ENCODE results near the gene MEIS2. TPM values are rescaled to one million over a fixed set of nuclear protein-coding genes. Genes with fewer than 3 reads are reported as not detected.

The MEIS2 gene
- total RNA-seq, 2 experiments from 2014 or later: not detected

DNA sequence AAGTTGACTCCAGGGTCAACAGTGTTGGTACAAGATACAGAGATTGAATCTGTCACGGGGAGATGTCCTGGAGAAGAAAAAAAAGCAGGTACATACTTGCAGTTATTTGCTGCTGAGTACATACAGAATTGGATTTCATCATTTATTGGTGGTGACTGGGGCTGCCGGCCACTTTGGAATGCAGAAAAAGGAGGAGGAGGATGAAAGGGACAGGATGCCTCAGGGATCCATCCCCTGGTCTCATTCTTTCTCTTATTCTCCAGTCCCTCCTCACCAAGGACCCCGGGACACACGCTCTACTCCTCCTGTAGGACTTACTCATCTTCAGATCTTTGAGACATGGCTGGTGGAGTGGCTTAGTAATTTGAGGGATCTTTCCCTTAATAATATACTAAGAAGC lies 30.0 kb upstream of the MEIS2 start:
- DNase-seq: no peak
- H3K36me3 Mint-ChIP-seq: no peaks in the 10 kb centered on the region
- no peak overlapping the region for H3K4me3 Mint-ChIP-seq
- no peaks in the 10 kb centered on the region for H3K9me3 Mint-ChIP-seq
- no peaks in the 10 kb centered on the region for H3K4me1 Mint-ChIP-seq
- peaks cover 12% of the 10 kb centered on the region for H3K27me3 Mint-ChIP-seq
- no peak overlapping the region for H3K27ac Mint-ChIP-seq

DNA sequence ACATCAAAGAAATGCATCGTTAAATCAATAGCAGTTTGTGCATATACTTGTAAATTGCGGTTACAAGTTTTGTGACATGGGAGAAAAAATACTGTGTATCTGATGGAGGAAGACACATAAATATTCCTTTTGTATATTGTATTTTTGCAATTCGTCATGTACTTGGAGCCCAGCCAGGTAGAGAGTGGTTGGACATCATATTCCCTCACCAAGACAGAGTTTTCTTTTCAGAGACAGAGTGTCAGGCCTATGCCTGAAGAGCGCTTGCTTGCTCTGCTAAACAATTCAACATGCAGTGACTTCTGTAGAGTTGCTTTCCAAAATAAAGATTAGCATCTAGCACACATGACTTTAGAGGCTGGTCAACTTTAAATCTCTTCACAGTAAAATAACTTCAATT lies 24.8 kb upstream of the MEIS2 start:
- Mint-ChIP-seq H3K27me3 (peaks cover 16% of the 10 kb centered on the region), H3K4me1 (no peaks in the 10 kb centered on the region), H3K36me3 (no peaks in the 10 kb centered on the region), H3K27ac (no peak overlapping the region), H3K9me3 (no peaks in the 10 kb centered on the region), H3K4me3 (no peak overlapping the region)
- no peak for DNase-seq

DNA sequence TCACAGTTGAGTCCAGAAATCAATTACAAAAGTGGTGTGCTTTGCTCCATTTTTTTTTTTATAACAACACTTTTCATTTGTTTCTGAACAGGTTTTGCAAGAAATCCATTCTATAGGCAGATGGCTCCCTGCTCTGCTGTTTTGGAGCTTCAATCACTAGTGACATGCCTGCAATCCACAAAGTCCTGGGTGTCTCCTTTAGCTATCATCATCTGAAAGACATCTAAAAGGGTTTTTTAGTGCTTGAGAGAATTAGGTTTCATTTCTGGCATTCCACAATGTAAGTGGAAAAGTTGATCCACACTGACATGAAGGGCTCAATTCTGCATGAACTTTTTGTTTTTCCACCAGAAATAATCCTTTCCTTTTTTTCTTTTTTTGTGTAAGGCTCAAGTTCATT lies 24.0 kb upstream of the MEIS2 start:
- H3K4me3 Mint-ChIP-seq: no peak overlapping the region
- H3K27ac Mint-ChIP-seq: no peak overlapping the region
- H3K4me1 Mint-ChIP-seq: no peaks in the 10 kb centered on the region
- H3K36me3 Mint-ChIP-seq: no peaks in the 10 kb centered on the region
- H3K27me3 Mint-ChIP-seq: peaks cover 12% of the 10 kb centered on the region
- DNase-seq: no peak
- no peaks in the 10 kb centered on the region for H3K9me3 Mint-ChIP-seq

GRCh38 chr15:37122703-37123102 lies 22.4 kb upstream of the MEIS2 start:
- Mint-ChIP-seq H3K27me3 (peaks cover 17% of the 10 kb centered on the region), H3K4me1 (no peaks in the 10 kb centered on the region), H3K9me3 (no peaks in the 10 kb centered on the region), H3K36me3 (no peaks in the 10 kb centered on the region), H3K4me3 (no peak overlapping the region), H3K27ac (no peak overlapping the region)
- DNase-seq: no peak

GRCh38 chr15:37121492-37121891 lies 21.1 kb upstream of the MEIS2 start:
- Mint-ChIP-seq H3K27me3 (peaks cover 14% of the 10 kb centered on the region), H3K36me3 (no peaks in the 10 kb centered on the region), H3K9me3 (no peaks in the 10 kb centered on the region), H3K27ac (no peak overlapping the region), H3K4me3 (no peak overlapping the region), H3K4me1 (no peaks in the 10 kb centered on the region)
- no peak for DNase-seq

DNA sequence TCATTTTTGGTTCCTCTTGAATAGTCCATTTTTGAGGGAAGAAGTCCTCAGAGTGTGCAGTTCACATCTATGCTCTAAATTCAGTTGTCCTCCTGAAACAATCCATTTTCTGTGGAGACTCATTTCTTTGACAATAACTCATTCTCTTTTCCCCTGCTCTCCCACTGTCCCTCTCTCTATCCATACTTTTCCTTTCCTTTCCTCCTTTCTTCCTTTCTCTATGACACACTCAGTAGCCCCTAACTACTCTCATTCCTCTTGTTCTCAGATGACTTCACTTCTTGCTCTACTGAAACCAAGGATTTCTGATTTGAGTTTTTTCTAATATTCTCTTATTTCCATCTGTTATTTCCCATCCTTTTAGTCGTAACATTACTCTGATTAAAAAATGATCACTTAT lies 16.7 kb upstream of the MEIS2 start:
- Mint-ChIP-seq H3K9me3 (peaks cover 1% of the 10 kb centered on the region), H3K36me3 (no peaks in the 10 kb centered on the region), H3K4me3 (no peak overlapping the region), H3K27me3 (peaks cover 47% of the 10 kb centered on the region), H3K27ac (no peak overlapping the region), H3K4me1 (peaks cover 1% of the 10 kb centered on the region)
- DNase-seq: no peak

GRCh38 chr15:37115538-37115937 lies 15.2 kb upstream of the MEIS2 start:
- Mint-ChIP-seq H3K4me1 (peaks cover 14% of the 10 kb centered on the region), H3K27ac (no peak overlapping the region), H3K27me3 (peaks cover 56% of the 10 kb centered on the region), H3K4me3 (no peak overlapping the region), H3K9me3 (peaks cover 4% of the 10 kb centered on the region), H3K36me3 (peaks cover 3% of the 10 kb centered on the region)
- no peak for DNase-seq

DNA sequence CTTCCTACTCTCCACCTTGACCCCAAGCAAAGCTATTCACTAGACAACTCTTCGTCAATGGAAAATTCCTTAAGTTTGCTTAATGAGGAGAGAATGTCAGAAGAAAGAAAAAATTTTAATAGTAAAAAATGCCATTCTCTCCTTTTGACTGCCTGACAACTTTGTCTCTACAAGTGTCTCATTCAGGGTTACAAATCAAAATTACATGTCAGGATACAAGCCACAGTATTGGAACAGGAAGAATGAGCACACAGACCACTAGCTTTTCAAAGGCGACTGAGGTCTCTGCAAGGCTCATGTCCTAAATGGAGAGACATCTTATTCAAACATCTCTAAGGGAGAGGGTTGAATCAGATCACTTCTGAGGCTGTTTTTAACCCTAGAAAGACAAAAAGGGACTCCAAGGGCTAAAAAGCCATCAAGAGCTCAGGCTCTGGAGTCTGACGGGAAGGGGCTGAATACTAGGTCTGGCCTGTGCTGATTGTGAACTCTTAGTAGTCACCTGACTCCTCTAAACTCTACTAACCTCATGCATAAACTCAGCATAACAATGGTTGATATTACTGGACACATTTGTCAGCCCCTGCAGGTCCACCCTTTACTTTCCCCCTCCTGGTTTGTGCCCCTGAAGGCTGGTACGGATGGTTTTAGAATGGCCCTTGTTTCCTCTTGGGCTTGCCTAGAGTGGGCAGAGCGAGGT lies 12.8 kb upstream of the MEIS2 start:
- Mint-ChIP-seq H3K27me3 (peaks cover 75% of the 10 kb centered on the region), H3K27ac (no peak overlapping the region), H3K4me1 (peaks cover 22% of the 10 kb centered on the region), H3K36me3 (peaks cover 3% of the 10 kb centered on the region), H3K4me3 (no peak overlapping the region), H3K9me3 (peaks cover 4% of the 10 kb centered on the region)
- DNase-seq: no peak

- DNase-seq: no peak
- peaks cover 4% of the 10 kb centered on the region for H3K9me3 Mint-ChIP-seq
- peaks cover 22% of the 10 kb centered on the region for H3K4me1 Mint-ChIP-seq
- peaks cover 3% of the 10 kb centered on the region for H3K36me3 Mint-ChIP-seq
- peaks cover 84% of the 10 kb centered on the region for H3K27me3 Mint-ChIP-seq
- H3K4me3 Mint-ChIP-seq: no peak overlapping the region
- no peak overlapping the region for H3K27ac Mint-ChIP-seq
Observed at GRCh38 chr15:37112171-37112570, 11.8 kb upstream of the MEIS2 start.

- Mint-ChIP-seq H3K27ac (no peak overlapping the region), H3K27me3 (peaks cover 92% of the 10 kb centered on the region), H3K36me3 (peaks cover 3% of the 10 kb centered on the region), H3K9me3 (peaks cover 5% of the 10 kb centered on the region), H3K4me3 (peak overlapping the region; percentile 34), H3K4me1 (peaks cover 22% of the 10 kb centered on the region)
- no peak for DNase-seq
Observed at GRCh38 chr15:37111427-37111717, 11.0 kb upstream of the MEIS2 start.

- H3K27ac Mint-ChIP-seq: no peak overlapping the region
- no peak overlapping the region for H3K4me3 Mint-ChIP-seq
- H3K36me3 Mint-ChIP-seq: peaks cover 3% of the 10 kb centered on the region
- H3K27me3 Mint-ChIP-seq: peaks cover 97% of the 10 kb centered on the region
- peaks cover 5% of the 10 kb centered on the region for H3K9me3 Mint-ChIP-seq
- peaks cover 22% of the 10 kb centered on the region for H3K4me1 Mint-ChIP-seq
- DNase-seq: no peak
Observed at GRCh38 chr15:37109872-37110572, 9.7 kb upstream of the MEIS2 start.

DNA sequence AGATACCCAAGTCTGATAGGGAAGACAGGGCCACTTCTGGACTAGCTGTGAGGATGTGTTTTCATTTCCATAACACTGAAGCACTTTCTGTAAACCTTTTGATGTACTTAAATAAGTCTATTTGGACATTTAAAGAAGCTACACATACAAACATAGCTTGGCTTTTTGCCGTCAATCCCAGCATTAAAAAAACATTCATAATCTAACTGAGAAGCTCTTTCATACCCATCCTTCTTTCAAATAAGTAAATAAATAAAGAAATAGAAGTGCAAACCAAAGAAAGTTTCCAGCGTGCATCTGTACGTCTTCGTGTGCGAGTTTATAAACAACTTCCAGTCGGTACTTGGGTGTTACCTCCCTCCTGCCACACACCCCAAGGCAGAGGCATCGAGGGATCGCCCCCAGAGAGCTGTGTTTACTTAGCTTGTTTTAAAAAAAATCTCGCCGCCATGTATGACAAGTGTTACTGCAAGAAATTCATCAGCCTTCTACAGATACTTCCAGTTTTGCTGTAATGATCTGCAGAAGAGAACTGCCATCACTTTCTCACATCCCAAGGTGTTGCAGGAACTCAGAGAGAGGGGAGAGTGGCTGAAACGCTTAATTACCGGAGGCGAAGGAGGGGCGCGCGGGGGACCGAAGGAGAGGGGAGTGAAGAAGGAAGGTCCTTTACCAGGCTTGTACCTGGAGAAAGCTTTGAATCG lies 9.0 kb upstream of the MEIS2 start:
- DNase-seq: no peak
- no peak overlapping the region for H3K27ac Mint-ChIP-seq
- H3K9me3 Mint-ChIP-seq: peaks cover 5% of the 10 kb centered on the region
- peaks cover 3% of the 10 kb centered on the region for H3K36me3 Mint-ChIP-seq
- no peak overlapping the region for H3K4me3 Mint-ChIP-seq
- H3K4me1 Mint-ChIP-seq: peaks cover 22% of the 10 kb centered on the region
- peaks cover 100% of the 10 kb centered on the region for H3K27me3 Mint-ChIP-seq

- Mint-ChIP-seq H3K4me1 (peaks cover 22% of the 10 kb centered on the region), H3K9me3 (peaks cover 5% of the 10 kb centered on the region), H3K4me3 (no peak overlapping the region), H3K27ac (no peak overlapping the region), H3K27me3 (peaks cover 100% of the 10 kb centered on the region), H3K36me3 (peaks cover 3% of the 10 kb centered on the region)
- DNase-seq: no peak
Observed at GRCh38 chr15:37108381-37109167, 8.2 kb upstream of the MEIS2 start.

GRCh38 chr15:37107744-37108380 lies 7.5 kb upstream of the MEIS2 start:
- no peak for DNase-seq
- Mint-ChIP-seq H3K4me3 (no peak overlapping the region), H3K27ac (no peak overlapping the region), H3K4me1 (peaks cover 22% of the 10 kb centered on the region), H3K36me3 (peaks cover 3% of the 10 kb centered on the region), H3K9me3 (peaks cover 8% of the 10 kb centered on the region), H3K27me3 (peaks cover 100% of the 10 kb centered on the region)

Data from activated naive CD8-positive, alpha-beta T cell treated with anti-CD3 and anti-CD28 coated beads for 36 hours (primary cell).